Femur (tissue), 1 donor: ENCODE results near the gene MON2.

Experiments
- DNase-seq: peaks from one replicate; pipeline ENCODE4 v3.0.0-alpha.2; 2017

MON2 gene

GRCh38 chr12:62618319-62618718 is 151.7 kb downstream of the MON2 start:
- no peak for DNase-seq

GRCh38 chr12:62618930-62619329 is 152.3 kb downstream of the MON2 start:
- no peak for DNase-seq

GRCh38 chr12:62621101-62621638 is 154.5 kb downstream of the MON2 start:
- DNase-seq = no peak

GRCh38 chr12:62622177-62622576 is 155.6 kb downstream of the MON2 start:
- DNase-seq = no peak

DNA sequence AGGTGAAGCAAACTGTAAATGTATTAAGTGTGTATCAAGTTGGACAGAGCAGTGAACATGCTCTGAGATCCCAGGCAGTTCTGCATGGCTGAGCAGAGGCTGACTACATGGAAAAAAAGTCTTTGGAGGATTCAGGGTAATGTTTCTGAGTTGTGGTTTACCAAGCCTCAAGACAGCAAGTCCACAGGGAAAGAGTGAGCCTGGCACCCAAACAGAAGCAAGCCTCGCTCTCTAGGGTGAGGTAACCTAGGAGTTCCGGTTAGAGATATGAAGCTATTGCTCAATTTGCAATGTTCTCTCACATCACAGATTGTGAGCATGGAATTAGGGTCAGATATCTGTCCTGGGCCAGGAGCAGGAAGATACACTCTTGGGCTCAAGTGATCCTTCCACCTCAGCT is 158.6 kb downstream of the MON2 start:
- no peak for DNase-seq

GRCh38 chr12:62627181-62627580 is 160.6 kb downstream of the MON2 start:
- DNase-seq = no peak

DNA sequence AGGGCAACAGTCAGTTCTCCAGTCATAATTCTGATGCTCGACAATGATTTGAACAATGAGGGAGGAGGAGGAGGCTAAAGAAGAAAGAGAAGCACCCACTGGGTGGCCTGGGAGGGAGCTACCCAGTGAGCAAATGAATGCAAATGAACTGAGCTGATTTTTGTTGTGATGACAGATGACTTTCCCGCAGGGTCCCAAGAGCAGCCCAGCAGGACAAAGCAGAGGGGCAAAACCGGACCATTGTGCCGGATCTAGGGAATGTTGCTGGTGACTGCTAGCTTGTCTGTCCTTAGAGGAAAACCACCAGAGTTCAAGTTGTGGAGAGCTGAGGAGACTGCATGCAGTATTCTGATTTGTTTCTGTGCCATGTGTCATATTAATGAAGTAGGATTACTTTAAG is 162.8 kb downstream of the MON2 start:
- DNase-seq = no peak

DNA sequence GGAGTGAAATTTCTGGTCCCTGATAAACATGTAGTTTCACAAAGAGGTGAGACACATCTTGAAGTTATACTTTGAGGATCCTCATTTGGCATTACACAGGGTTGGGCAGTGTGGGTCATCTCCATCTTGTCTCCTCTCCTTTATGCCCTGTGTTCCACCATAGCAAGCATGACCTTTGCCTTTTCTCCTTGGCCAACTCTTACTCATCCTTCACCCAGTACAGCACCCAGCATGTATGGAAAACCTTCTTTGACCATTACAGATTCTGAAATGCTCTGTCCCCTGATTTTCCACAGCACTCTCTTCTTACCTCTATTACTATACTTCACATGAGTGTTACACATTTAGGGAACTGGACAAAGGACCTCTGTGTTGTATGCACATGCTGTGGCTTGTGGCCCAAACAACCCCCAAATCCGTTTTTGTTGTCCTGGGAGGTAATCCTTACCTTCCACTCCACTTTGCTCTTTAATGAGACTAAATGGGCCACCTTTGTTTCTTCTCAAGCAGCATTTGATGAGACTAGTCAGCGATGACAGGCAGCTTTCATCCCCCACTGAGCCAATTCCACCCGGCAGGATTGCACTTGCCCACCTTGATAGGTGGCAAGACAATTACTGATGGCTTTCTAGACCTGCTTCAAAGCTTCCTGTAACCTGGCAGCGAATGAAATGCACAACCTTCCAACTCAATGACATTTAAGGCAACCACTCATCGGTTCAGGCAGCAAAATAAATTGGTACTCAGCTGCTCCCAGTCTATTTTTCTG is 163.5 kb downstream of the MON2 start:
- DNase-seq = no peak

GRCh38 chr12:62631471-62632410 is 165.1 kb downstream of the MON2 start:
- DNase-seq = peak; percentile 86

GRCh38 chr12:62632411-62632918 is 165.8 kb downstream of the MON2 start:
- peak; percentile 83 for DNase-seq

DNA sequence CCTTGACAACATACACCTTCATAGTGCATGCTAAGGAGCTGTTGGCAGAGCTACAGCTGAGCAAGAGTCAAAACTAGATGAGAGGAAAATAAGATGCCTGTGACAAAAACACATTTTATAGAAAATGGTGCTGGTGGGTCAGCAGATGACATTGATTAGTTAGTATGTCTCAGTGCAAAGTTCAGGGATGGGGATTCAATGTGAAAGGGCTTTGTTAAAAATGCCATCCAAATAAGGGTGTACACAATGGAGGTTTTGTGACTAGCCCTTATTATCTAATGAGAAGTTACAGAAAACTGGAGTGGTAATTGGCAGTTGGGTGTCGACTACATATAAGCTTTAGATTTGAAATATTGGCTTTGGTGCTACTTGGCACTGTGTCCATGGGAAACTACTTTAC is 169.0 kb downstream of the MON2 start:
- no peak for DNase-seq

GRCh38 chr12:62637679-62638078 is 171.1 kb downstream of the MON2 start:
- no peak for DNase-seq

GRCh38 chr12:62640910-62641448 is 174.4 kb downstream of the MON2 start:
- no peak for DNase-seq

DNA sequence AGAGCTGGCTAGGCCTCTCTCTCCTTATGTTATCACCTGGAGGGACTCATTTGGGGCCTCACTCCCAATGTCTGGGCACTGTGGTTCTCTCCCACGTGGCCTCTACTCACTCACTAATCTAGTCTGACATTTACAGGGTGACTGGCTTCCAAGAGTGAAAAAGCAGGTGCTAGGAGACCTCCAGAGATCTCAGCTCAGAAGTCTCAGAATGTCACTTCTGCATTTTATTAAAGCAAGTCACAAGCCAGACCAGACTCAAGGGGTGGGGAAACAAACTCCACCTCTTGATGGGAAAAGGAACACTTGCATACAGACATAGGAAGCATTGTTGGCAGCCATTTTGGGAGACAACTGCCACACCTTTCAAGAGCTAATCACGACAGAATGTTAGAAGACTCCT is 175.9 kb downstream of the MON2 start:
- DNase-seq = no peak

- DNase-seq = no peak
Measured at GRCh38 chr12:62643486-62643885, 176.9 kb downstream of the MON2 start.

DNA sequence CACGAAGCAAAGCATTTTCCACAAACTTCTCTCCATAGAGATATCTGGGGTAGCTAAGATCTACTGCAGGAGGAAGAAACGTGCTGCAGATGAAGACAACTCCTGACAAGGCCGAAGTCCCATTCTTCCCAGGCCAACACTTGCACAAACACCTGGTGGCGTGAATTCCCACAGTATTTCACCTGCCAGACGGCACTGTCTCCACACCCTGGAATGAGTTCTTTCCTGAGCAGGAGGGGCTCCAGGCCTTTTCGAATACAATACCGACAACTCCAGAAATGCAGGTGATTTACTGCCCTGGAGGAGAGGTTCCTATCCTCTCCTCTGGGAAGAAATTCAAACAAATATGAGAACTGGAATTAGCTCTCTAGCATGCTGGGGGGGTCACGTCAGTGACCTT is 179.9 kb downstream of the MON2 start:
- no peak for DNase-seq

DNA sequence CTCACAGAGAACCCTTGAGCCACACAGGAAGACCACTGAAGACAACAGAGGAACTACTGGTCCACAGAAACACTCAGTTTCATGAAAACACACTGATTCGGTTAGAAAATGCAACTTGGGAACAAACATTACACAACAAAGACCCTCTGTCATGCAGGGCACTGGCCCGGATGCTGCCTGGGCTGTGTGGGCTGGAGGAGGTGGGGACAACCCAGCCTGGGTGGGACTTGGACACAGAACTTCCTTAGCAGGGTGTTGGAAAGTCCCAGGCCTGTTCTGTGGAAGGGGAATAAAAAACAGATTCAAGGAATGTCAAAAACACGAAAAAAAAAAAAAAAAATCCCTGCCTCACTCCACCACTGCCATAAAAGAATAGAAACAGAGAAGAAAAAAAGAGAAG is 181.0 kb downstream of the MON2 start:
- DNase-seq = no peak

DNA sequence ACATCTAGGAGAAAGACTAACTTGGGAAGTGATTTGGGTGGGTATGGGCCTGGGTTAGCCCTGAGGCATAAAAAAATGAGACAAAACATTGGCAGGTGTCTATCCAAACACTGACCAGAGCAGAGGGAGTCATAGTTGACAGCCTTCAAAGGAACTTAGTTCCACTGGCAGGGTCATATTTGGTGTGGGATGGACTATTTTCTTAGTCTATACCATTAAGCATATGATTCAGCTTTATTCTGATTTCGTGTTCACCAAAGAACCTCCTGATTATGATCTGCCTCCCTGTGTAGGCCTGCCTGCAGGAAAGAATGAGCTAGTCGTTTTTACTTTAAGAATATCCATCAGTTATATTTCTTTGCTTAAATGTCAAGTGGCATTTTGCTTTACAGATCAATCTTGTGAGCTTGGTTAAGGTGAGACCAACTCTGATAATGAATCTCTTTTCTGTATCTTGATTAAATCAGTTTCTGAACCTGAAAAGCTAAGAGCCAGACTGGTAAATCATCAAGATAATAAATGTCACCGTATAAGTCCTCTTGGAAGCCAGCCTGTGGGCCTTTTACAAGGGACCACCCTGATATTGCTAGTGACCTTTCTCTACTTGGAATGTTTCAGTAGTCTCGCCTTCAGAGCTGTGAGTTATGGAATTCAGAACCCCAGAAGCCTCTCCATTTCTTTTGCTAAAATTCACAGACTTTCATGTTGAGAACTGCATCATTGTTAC is 182.9 kb downstream of the MON2 start:
- DNase-seq = no peak
